Prostate gland (tissue), 2 donors: ENCODE data around the gene CHCHD3.

Source experiments
- CTCF ChIP-seq, 4 experiments: fragments of 200-600 bp in 2 of 4; fragments of 450-650 bp in 2 of 4; sonication (generic) in 2 of 4; IDR thresholded peaks; 1 replicate in 3 of 4; 2 replicates in 1 of 4; pipeline ENCODE4 v1.5.1; 2016 to 2019; ENCODE audit warnings: antibody characterized with exemption in 4 of 4, mild to moderate bottlenecking in 2 of 4, moderate library complexity in 2 of 4
- POLR2AphosphoS5 ChIP-seq: sonication (generic); formaldehyde crosslinking; IDR thresholded peaks from one replicate; pipeline ENCODE4 v1.6.1; 2017; ENCODE audit warnings: antibody characterized with exemption

- TF ChIP-seq POLR2AphosphoS5 (no peak), CTCF (IDR thresholded peaks at IDR 0.05) (no peak)
Measured at GRCh38 chr7:132735476-132735875, 346.4 kb downstream of the CHCHD3 start.
